ENCODE data around the gene ALCAM.
"Not testable (repeated sequence)": the region's sequence is repeated elsewhere in the genome, so short reads cannot be mapped to it uniquely, and the experiment has no call there.

ALCAM gene

DNA sequence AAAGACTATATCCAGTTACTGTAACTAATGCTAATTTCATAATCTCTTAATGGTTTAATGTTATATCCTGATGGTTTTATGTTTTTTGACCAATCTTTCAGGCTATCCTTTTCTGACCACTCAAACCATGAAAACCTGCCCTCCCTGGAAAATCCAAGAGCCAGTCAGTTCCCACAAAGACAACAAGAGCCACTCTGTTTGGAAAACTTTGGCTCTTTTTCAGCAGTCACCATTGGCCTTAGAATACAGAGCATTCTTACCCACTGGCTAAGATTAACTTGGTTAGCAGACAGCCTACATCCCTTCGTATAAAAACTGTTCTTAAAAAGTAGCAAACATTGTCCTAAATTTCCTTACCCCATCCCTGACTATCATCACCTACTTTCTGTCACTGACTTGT is 32.9 kb downstream of the ALCAM start:
- no peak overlapping the region for H3K4me3 ChIP-seq (ENCODE audit: low read depth, low read length)
- TF ChIP-seq, protein P1, sequence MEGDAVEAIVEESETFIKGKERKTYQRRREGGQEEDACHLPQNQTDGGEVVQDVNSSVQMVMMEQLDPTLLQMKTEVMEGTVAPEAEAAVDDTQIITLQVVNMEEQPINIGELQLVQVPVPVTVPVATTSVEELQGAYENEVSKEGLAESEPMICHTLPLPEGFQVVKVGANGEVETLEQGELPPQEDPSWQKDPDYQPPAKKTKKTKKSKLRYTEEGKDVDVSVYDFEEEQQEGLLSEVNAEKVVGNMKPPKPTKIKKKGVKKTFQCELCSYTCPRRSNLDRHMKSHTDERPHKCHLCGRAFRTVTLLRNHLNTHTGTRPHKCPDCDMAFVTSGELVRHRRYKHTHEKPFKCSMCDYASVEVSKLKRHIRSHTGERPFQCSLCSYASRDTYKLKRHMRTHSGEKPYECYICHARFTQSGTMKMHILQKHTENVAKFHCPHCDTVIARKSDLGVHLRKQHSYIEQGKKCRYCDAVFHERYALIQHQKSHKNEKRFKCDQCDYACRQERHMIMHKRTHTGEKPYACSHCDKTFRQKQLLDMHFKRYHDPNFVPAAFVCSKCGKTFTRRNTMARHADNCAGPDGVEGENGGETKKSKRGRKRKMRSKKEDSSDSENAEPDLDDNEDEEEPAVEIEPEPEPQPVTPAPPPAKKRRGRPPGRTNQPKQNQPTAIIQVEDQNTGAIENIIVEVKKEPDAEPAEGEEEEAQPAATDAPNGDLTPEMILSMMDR (IDR thresholded peaks at IDR 0.05; ENCODE audit: borderline replicate concordance, insufficient read depth, low read depth, low read length): no peak

DNA sequence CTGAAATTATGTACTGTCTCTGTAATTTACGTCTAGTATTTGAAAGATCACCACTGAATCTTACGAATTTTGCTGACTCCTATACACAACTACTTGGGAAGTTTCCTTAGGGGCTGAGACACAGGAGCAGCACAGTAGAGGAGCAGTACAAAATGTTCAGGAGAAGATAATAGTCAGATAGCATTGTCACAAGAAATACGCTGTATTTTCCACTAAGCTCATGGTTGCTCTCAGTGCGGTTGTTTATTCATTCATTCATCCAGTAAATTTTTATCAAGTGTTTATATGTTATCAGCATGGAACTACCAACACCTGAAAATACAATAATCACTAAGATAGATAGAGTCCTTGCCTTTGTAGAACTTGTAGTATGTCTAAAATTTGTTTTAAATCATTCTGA is 34.5 kb downstream of the ALCAM start:
- H3K4me3 ChIP-seq (ENCODE audit: low read depth, low read length): no peak overlapping the region
- TF ChIP-seq, protein P1 (IDR thresholded peaks at IDR 0.05; ENCODE audit: borderline replicate concordance, insufficient read depth, low read depth, low read length): no peak

DNA sequence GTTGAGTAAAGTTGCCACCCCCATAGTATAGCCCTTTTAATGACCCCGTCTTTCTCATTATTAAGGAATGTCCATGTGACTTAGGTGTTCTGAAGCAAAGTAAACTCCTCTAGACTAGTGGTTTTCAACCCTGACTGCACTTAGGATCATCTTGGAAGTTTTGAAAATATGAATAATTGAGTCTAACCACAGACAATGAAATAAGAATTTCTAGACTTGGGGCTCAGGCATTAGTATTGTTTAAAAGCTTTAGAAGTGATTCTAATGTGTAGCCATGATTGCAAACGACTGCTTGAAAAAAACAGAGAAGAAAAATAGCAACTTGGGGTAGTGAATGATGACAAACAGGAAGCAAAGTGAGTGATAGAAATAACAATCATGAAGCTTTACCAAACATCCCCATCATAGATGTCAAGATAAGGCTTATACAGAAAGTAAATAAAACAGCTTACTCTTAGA is 35.0 kb downstream of the ALCAM start:
- H3K4me3 ChIP-seq (ENCODE audit: low read depth, low read length): no peak overlapping the region
- TF ChIP-seq, protein P1 (IDR thresholded peaks at IDR 0.05; ENCODE audit: borderline replicate concordance, insufficient read depth, low read depth, low read length): no peak

DNA sequence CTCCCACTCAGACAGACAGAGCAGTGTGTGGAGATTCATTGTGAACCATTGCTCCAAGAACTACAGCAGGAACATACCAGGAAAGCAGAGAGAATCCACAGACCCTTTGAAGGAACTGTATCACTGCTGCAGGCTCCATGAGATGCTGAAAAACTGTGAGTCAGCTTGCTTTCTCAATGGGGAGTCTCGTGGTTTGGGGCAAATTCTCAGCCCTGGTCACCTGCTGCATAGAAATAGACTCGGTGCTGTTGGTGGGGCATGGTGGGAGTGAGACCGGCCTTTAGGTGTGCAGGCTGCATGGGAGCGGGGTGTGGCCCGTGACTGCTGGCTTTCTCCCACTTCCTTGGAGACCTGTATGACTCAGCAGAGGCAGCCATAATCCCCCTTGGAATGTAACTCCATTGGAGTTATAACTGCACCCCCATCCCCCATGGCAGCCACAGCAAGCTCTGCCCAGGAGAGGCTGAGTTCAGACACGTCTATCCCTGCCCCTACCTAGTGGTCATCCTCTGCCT is 35.6 kb downstream of the ALCAM start:
- TF ChIP-seq, protein P1 (IDR thresholded peaks at IDR 0.05; ENCODE audit: borderline replicate concordance, insufficient read depth, low read depth, low read length): no peak
- no peak overlapping the region for H3K4me3 ChIP-seq (ENCODE audit: low read depth, low read length)

DNA sequence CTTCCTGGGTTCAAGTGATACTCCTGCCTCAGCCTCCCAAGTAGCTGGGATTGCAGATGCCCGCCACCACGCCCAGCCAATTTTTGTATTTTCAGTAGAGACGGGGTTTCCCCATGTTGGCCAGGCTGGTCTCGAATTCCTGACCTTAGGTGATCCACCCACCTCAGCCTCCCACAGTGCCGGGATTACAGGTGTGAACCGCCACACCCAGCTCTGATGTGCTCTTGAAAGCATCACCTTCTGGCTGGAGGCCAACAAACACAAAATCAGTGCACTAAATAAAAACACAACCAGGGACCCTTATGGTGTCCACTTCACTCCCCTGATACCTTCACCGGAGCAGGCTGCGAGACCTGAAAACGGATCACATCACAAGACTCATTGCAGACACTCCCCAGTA is 36.3 kb downstream of the ALCAM start:
- H3K4me3 ChIP-seq (ENCODE audit: low read depth, low read length): not testable (repeated sequence)

DNA sequence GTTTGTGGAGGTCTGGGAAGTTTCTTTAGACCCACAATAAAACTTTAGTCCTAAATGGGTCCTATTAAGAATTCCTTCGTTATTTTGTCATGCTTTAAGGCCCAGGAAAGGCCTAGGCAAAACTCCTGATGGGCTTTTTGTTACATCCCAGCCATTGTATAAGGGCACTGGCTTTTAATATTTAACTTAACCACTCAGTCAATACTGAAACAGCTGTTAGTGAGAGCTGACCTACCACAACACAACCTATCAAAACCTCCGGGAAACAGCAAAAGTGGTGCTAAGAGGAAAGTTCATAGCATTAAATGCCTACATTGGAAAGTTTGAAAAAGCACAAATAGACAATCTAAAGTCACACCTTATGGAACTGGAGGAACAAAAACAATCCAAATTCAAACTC is 39.6 kb downstream of the ALCAM start:
- TF ChIP-seq, protein P1 (IDR thresholded peaks at IDR 0.05; ENCODE audit: borderline replicate concordance, insufficient read depth, low read depth, low read length): no peak
- no peak overlapping the region for H3K4me3 ChIP-seq (ENCODE audit: low read depth, low read length)

DNA sequence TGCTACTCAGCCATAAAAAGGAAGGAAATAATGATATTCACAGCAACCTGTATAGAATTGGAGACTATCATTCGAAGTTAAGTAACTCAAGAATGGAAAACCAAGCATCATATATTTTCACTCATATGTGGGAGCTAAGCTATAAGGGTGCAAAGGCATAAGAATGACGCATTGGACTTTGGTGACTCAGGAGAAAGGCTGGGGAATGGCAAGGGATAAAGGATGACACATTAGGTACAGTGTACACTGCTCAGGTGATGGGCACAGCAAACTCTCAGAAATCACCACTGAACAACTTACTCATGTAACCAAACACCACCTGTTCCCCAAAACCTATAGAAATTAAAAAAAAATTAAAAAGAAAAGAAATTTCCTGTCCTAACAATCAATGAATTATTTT is 42.7 kb downstream of the ALCAM start:
- TF ChIP-seq, protein P1 (IDR thresholded peaks at IDR 0.05; ENCODE audit: borderline replicate concordance, insufficient read depth, low read depth, low read length): no peak
- no peak overlapping the region for H3K4me3 ChIP-seq (ENCODE audit: low read depth, low read length)

All from GM12875 (cell line).